ENCODE data around the gene ARHGAP26.

DNA sequence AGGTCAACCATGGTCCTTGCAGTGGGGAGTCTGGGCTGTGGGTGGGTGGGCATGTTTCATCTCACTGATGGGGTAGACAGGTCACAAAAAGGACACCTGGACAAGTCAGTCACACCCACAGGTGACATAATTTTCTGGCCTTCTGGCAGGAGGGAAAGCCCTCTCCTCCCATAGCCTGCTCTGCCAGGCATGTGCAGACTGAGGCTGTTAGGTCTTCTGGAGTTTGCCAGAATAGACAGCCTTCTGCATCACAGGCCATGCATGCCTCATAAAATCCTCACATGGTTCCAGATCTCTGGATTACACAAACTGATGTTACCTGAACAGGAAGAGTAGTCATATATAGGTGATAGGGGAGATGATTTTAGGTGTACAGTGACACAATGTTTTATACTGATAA is 49.1 kb downstream of the ARHGAP26 start:
- TF ChIP-seq, protein P1, sequence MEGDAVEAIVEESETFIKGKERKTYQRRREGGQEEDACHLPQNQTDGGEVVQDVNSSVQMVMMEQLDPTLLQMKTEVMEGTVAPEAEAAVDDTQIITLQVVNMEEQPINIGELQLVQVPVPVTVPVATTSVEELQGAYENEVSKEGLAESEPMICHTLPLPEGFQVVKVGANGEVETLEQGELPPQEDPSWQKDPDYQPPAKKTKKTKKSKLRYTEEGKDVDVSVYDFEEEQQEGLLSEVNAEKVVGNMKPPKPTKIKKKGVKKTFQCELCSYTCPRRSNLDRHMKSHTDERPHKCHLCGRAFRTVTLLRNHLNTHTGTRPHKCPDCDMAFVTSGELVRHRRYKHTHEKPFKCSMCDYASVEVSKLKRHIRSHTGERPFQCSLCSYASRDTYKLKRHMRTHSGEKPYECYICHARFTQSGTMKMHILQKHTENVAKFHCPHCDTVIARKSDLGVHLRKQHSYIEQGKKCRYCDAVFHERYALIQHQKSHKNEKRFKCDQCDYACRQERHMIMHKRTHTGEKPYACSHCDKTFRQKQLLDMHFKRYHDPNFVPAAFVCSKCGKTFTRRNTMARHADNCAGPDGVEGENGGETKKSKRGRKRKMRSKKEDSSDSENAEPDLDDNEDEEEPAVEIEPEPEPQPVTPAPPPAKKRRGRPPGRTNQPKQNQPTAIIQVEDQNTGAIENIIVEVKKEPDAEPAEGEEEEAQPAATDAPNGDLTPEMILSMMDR (optimal IDR thresholded peaks at IDR 0.05 in 1 of 3, IDR thresholded peaks at IDR 0.05 in 1 of 3, conservative IDR thresholded peaks at IDR 0.05 in 1 of 3; ENCODE audit: extremely low read depth in 1 of 3, insufficient read depth in 2 of 3, low read length in 3 of 3), result no peak
- no peak for TF ChIP-seq EZH2 (IDR thresholded peaks at IDR 0.05; ENCODE audit: low read length)

Measured in keratinocyte (primary cell).